Coronary artery (tissue), 2 donors: ENCODE data around the gene ARHGAP24.
"Not testable (repeated sequence)": the region's sequence is repeated elsewhere in the genome, so short reads cannot be mapped to it uniquely, and the experiment has no call there.

ENCODE experiments used
- DNase-seq: peaks from one replicate; pipeline ENCODE4 v3.0.0-alpha.2; 2017; ENCODE audit warnings: low spot score
- H3K27ac ChIP-seq, 2 donors: fragments of 200-600 bp; sonication (generic); one replicate each; pipeline ENCODE4 v1.5.1; 2016 to 2019
- H3K4me3 ChIP-seq: fragments of 200-600 bp; sonication (generic); 2 replicates; pipeline ENCODE4 v1.5.1; 2016; ENCODE audit warnings: mild to moderate bottlenecking, moderate library complexity
- TF ChIP-seq, protein P1 (sequence below): fragments of 200-600 bp; sonication (generic); IDR thresholded peaks from one replicate; pipeline ENCODE4 v1.5.1; 2019; ENCODE audit warnings: antibody characterized with exemption

The ARHGAP24 gene

DNA sequence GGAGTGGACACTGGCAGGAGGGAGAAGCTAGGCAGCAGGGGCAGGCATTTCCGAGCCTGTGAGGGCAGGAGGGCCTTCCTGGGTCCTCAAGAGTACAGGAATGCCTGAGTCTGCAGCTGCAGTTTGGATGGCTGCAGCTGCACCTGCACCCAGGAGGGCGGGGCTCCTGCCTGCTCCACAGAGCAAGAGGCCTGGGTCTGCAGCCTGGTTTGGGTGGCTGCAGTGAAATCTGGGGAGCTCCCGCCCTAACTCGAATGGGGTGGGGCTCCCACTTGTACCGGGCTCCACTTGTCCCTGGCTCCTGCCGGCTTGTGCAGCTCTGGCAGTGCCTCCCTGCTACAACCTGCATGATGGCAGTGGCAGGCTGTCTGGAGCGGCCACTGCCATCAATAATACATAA is 436.0 kb downstream of the ARHGAP24 start:
- Histone ChIP-seq H3K27ac (no peak overlapping the region), H3K4me3 (no peak overlapping the region)
- TF ChIP-seq, protein P1, sequence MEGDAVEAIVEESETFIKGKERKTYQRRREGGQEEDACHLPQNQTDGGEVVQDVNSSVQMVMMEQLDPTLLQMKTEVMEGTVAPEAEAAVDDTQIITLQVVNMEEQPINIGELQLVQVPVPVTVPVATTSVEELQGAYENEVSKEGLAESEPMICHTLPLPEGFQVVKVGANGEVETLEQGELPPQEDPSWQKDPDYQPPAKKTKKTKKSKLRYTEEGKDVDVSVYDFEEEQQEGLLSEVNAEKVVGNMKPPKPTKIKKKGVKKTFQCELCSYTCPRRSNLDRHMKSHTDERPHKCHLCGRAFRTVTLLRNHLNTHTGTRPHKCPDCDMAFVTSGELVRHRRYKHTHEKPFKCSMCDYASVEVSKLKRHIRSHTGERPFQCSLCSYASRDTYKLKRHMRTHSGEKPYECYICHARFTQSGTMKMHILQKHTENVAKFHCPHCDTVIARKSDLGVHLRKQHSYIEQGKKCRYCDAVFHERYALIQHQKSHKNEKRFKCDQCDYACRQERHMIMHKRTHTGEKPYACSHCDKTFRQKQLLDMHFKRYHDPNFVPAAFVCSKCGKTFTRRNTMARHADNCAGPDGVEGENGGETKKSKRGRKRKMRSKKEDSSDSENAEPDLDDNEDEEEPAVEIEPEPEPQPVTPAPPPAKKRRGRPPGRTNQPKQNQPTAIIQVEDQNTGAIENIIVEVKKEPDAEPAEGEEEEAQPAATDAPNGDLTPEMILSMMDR: no peak
- no peak for DNase-seq

DNA sequence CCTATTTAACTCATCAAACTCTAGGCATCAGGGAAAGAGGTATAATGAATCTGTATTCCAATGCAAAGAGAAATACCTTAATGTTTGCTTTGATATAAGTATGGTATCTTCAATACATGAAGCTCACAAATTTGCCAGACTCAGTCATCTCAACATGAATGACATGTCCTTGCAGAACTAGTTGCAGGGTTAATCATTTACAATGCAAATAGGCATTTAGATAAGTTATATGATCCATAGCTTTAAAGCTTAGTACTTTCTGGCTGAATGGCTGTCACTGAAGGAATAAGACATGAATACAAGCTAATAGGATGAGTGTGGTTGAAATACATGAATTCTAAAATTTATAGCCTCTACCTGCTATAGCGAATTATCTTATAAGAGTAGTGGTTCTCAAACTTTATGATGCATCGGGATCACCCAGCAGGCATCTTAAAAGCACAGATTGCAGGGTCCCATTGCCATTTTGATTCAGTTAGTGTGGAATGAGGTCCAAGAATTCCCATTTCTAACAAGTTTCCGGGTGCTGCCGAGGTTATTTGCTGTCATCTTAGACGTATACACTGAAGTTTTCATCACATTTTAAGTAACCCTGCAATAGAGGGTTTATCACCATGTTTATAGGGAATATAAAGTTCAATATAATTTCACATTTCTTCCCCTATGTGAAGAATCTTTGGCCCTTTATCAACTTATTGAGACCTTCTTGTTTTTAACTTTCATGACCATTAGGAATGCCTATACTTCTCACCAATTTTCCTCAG is 439.2 kb downstream of the ARHGAP24 start:
- no peak overlapping the region for H3K27ac ChIP-seq

DNA sequence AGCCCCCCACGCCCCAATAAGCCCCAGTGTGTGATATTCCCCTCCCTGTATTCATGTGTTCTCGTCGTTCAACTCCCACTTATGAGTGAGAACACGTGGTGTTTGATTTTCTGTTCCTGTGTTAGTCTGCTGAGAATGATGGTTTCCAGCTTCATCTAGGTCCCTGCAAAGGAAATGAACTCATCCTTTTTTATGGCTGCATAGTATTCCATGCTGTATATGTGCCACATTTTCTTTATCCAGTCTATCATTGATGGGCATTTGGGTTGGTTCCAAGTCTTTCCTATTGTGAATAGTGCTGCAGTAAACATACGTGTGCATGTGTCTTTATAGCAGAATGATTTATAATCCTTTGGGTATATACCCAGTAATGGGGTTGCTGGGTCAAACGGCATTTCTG is 440.6 kb downstream of the ARHGAP24 start:
- not testable (repeated sequence) for H3K27ac ChIP-seq, DNase-seq, H3K4me3 ChIP-seq

More for the DNA sequence above, 439.2 kb downstream of the ARHGAP24 start:
- no peak for DNase-seq
- TF ChIP-seq, protein P1: no peak
- no peak overlapping the region for H3K4me3 ChIP-seq

DNA sequence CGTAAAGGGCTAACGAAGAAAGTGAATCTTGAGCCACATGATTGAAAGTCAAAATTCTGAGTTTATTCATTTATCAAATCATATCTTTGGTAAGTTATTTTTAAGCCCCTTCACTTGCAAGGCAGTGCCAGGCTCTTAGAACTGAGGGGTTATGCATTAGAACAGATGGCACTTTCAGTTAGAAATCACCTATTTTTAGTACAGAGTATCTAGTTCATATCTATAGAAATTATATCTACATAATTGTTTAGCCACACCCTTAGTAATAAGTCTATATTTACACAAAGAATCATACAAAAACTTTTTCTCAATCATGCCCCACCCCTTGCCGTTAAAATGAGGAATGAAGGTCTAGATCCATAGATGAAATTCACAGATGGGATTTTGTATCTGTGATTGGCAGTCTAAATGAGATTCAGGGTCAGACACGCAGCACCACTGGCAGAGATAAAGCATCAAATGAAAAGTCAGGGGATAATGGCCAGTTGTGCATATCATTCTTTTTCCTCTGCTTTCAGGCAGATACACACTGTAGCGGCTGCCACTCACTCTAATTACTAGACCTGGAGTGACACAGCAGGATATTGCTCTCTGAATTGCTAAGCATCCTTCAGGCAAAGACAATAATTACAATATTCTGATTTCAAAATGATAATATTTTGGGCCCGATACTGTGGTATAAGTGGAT is 444.4 kb downstream of the ARHGAP24 start:
- no peak overlapping the region for H3K4me3 ChIP-seq
- TF ChIP-seq, protein P1: no peak
- no peak for DNase-seq
- no peak overlapping the region for H3K27ac ChIP-seq

DNA sequence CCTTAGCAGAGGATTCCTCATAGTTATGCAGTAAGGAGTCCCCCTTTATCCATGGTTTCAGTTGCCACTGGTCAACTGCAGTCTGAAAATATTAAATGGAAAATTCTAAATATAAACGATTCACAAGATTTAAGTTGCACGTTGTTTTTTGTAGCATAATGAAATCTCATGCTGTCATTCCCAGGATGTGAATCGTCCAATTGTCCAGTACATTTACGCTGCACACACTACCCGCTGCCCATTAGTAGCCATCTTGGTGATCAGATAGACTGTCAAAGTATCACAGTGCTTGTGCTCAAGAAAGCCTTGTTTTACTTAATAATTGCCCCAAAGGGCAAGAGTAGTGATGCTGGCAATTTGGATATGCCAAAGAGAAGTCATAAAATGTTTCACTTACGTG is 450.1 kb downstream of the ARHGAP24 start:
- DNase-seq: no peak
- H3K4me3 ChIP-seq: no peak overlapping the region

DNA sequence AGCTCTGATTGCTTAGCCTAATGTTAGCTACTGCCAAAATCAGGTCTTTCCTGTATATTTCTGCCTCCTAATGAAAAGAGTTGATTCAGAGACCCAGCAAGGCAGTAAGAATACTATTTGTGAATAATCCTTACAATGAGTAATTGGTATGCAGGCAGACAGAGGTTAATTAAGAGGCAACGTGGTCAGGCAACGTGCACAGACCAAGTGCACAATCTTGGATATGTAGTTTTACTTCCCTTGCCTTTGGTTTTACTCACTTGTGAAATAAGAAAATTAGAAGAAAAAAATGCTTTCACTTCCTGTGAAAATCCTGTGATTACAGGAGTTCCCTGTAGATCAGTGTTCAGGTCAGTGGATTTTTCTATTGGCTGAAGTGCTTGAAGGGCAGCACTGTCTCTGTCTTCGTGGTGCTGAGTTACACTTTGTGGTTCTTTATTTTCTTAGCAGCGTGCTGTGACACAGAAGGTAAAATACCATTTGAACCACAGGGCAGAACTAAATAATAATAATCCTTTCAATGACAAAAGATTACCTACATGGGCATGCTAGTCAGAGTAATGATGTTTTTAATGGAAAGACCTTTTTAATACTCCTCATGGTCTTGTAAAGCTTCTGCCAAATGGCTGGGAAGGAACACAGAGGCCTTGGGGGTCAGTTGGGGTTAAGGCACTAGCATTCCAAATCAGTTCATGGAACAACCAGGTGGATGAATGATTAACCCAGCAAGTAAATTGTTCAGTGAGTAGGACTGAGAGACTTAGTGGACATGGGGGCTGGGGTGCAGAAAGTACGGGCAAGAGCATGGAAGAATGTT is 454.0 kb downstream of the ARHGAP24 start:
- DNase-seq: no peak
- TF ChIP-seq, protein P1: no peak

More for the DNA sequence above, 450.1 kb downstream of the ARHGAP24 start:
- no peak overlapping the region for H3K27ac ChIP-seq
- TF ChIP-seq, protein P1: no peak

DNA sequence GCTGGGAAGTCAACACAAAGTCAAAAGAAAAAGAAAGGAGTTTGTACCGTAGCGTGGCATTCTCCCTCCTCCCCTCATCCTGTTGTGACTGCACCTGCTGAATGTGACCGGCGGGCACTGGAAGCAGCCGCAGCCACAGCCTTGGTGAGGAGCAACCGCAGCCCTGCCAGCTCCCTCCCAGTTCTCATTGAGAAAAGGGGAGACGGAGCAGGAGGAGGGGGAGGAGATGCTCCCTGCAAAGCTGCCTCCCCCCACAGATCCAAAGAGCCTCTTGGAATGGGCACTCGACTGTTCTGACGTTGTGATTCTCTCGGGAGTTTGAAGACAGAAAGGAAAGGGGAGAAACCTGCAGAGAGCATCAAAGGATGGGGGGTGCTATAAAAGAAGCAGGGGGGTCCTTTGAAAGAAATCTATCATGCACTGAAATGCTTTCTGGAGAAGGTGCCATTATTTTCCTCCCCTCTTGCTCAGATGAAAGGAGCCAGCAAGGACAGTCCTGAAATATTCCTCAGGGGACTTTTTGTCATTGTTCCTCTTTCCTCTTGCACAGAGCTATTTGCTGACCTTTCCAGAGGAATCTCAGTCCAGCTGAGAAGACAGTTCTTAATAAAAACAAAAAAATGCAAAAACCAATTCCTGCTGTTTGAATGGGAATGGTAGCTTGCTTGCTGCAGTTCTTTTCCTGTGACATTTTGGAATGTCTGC is 455.2 kb downstream of the ARHGAP24 start:
- TF ChIP-seq, protein P1: no peak
- Histone ChIP-seq H3K27ac (no peak overlapping the region), H3K4me3 (peak overlapping the region; percentile 38)
- DNase-seq: no peak

More for the DNA sequence above, 454.0 kb downstream of the ARHGAP24 start:
- Histone ChIP-seq H3K27ac (no peak overlapping the region), H3K4me3 (no peak overlapping the region)
